Stimulated activated naive CD4-positive, alpha-beta T cell (primary cell): Measurements from ENCODE around the gene KIF6.

Source experiments
- DNase-seq, 6 experiments: peaks; one replicate each; lab custom pipeline; 2025; lab: John Stamatoyannopoulos, UW

KIF6 gene

DNA sequence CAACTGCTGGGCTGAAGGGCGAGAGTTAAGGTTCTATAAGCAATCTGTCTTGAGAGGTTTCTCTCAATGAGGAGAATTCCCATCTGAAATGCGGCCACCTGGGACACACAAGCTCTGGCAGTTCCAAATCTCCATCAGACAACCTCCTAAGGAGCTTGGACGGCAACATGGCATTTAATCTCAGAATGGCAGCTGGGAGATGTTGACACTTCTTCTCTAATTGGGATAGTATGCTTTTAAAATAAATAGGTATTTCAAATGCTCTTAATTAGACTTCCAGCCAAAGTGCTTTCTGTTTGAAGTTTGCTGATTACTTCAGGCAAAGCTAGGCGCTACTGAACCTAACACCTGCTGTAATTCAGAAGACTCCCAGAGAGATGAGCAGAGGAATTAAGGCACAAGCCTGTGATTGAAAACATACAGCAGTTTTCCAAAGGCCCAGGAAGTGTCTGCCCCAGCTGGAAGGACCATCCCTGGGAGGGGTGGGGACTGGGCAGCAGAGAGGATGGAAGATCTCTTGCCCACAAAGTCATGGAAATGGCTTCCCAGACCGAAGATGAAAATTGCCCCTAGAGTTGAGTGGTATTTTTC, 343.6 kb downstream of the KIF6 start:
- DNase-seq = no peak

DNA sequence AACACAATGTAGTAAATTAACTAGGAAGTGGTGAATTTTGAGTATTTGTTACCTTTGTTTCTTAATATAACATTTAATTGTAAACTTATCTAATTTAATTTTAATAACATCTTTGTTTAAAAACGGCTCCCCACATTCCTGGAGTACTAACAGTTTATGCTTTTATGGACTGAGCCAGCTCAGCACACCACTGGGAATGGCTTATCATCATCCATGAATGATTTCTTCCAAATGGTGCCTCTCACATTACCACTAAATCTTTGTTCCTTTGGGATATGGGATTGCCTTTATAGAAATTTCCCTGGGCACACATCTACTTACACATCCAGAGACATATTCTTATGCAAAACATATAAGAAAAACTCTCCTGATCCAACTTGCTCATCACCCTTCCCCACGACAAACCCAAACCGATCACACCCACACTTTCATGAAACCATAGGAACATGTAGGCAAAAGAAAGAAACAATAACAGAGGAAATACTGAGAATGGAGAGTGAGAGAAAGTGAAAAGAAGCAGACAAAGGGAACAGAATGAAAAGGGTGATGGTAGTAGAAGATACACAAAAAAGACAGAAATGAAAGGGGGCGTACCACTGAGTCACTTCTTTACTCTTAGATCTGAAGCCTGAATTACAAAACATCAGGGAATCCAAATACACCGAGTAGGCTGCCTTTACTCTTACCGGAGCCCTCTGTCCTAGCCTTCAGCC, 344.2 kb downstream of the KIF6 start:
- DNase-seq = no peak

GRCh38 chr6:39378960-39379425, 346.2 kb downstream of the KIF6 start:
- no peak for DNase-seq

- no peak for DNase-seq
Measured at GRCh38 chr6:39378175-39378959, 346.8 kb downstream of the KIF6 start.

GRCh38 chr6:39377539-39377950, 347.7 kb downstream of the KIF6 start:
- no peak for DNase-seq

- no peak for DNase-seq
Measured at GRCh38 chr6:39375405-39375804, 349.8 kb downstream of the KIF6 start.

DNA sequence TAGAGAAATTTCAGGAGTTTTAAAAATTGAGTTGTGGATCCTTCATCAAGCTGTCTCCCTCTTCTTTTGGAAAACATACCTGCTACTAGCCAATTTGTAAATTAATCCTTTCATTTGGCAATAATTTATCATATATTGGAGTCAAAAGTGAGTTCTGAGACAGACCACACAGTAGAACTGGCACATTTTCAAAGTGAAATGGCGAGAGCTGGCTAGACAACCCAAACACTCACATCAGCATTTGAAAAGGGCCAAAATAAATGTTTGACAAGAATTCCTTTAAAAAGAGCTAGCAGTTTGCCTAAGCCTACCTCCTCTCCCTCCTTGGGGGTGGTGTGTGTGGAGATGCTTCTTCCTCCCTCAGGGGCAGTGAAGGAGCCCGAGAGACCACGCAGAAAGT, 354.8 kb downstream of the KIF6 start:
- no peak for DNase-seq

DNA sequence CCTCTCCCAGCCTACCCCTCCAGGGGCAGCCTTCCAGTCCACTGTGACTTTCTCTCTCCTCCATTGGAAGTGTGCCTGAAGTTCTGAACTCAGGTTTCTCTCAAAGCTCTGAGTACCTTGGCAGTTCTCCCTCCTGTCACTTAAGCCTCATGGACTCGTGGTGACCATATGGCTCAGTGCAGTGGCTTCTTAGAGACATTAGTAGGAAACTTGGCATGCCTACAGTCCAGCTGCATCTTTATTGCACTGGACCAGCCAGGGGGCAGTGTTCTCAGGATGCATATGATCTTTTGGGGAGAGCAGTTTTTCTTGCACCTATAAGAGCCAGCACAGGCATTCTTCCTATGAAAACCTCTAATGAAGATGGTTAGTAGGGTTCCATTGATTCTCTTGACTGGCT, 355.2 kb downstream of the KIF6 start:
- DNase-seq = no peak

- DNase-seq = no peak
Measured at GRCh38 chr6:39367700-39368099, 357.5 kb downstream of the KIF6 start.

GRCh38 chr6:39366931-39367618, 358.1 kb downstream of the KIF6 start:
- no peak for DNase-seq

- no peak for DNase-seq
Measured at GRCh38 chr6:39365281-39366074, 359.7 kb downstream of the KIF6 start.

DNA sequence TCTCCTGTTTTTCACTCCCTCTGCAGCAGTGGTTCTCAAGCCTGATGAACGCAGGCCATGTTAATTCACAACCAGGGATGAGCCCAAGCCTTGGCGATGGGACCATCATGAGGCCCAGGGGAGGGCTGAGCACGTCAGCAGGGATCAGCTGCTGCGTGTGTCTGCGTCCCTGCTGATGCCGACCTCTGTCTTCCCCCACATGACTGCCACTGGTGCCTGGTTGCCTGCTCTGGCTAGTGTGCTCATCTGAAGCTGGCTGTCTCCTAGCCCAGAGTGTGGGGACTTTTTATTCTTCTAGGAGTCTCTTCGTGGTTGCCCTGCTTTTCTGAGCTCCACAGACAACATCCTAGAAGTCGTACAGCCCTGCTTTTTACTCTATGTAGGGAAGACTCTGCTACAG, 361.9 kb downstream of the KIF6 start:
- no peak for DNase-seq

GRCh38 chr6:39362487-39362865, 362.7 kb downstream of the KIF6 start:
- no peak for DNase-seq

- DNase-seq = peak in 4 of 6 experiments; percentile 2 to 26 (median 6)
Measured at GRCh38 chr6:39361657-39362486, 363.3 kb downstream of the KIF6 start.

DNA sequence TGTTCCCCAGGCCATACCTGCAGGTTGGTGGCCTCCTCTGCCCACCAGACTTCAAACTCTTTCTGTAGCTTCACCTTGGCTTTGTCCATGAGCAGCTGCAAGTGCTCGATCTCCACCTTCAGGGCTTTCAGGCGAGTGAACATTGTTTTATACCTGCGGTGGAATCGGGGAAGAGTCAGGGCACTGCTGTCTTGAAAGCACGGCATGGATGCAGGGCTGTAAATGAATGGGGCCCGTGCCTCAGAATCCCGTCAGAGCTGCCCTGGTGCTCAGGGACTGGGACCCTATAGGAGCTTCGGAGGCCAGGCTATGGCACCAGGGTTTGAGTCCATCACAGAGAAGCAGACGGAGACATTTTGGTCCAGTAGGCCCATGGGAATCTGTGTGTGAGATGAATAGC, 364.8 kb downstream of the KIF6 start:
- DNase-seq = no peak

DNA sequence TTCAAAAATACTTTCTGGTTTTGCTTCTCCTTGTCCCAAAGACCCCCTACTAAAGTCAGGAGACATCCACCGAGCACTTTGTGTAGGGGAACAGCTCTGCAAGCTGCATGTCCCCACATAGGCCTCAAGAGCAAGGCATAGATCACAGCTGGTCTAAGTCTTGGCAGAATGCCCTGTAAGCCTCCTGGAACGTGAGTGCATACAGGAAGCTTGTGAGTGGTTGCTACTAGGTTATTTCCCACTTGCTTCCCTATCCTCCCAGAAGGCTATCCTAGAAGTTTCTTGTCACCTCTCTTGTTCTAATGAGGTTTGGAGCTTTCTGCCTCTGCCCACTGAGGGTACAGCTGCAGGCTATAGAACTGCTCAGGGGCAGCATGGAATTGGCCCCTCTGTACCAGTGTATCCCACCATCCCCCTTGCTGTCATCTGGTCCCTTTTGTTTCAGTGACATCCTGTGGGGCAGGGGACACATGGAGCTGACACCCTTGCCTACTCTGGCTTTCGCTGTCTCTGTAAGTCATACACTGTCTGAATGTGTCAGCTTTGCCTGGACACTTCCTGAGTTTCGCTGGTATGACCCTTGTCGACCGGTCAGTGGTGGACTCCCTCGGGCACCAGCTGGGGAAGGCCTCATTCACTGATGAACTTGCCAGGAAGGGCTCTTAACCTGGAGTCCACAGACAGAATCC, 367.1 kb downstream of the KIF6 start:
- DNase-seq = no peak

GRCh38 chr6:39353698-39354315, 371.4 kb downstream of the KIF6 start:
- no peak for DNase-seq

DNA sequence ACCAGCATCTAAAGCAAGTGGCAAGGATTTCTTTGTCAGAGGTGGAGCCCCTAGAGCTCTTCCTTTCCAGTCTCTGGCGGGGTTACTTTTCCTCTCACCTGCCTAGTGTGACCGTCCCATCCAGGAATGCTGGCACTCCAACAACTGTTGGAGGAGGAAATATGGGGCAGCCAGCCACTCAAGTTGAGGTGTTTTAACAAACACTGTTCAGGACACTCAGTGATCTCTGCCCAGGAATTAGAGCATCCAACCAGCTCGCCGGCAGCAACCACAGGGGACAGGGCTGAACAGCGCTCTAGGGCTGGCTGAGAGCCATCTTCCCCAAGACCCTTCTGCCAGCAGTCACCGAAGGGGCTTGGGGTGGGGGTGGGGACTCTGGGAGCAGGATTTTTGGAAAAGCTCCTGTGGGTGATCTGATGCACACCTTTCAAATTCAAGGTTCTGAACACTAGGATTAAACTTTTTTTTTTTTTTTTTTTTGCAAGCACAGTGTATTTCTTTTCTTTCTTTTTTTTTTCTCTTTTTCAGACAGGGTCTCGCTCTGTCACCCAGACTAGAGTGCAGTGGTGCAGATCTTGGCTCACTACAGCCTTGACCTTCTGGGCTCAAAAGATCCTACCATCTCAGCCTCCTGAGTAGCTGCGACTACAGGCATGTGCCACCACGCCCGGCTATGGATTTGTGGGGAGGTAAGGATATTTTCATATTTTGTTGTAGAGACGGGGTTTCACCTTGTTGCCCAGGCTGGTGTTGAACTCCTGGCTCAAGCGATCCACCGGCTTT, 374.3 kb downstream of the KIF6 start:
- no peak for DNase-seq

GRCh38 chr6:39348740-39349139, 376.5 kb downstream of the KIF6 start:
- DNase-seq = no peak
